GM19025 (cell line): Measurements from ENCODE around the gene KCNIP1.

ENCODE experiments used
- ATAC-seq: cut with Tn5 transposase; IDR thresholded peaks from one replicate; pipeline ENCODE4 v1.9.1; 2021; ENCODE audit warnings: mild to moderate bottlenecking, low read depth, moderate library complexity; ENCODE audit not compliant: unreplicated experiment

Gene KCNIP1

DNA sequence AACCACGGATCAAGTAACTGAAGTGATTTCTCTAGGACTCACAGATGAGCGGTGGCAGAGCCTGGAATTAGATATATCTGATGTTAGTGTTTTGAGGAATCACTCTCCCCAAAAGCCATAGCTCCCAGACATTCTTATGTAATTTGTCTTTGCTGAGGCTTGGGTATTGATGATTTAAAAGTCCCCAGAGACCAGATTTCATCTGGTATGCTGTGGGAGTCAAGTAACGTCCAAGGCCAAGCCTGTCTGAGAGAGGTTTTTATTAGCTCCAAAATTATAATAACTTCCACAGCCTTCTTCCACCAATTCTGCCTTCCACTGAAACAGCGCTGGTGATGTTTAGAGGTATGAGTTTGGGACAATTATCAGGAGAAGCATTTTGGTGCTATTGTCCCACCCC lies 21.3 kb upstream of the KCNIP1 start:
- ATAC-seq, result no peak

GRCh38 chr5:170483701-170484458 lies 19.9 kb upstream of the KCNIP1 start:
- ATAC-seq, result no peak

DNA sequence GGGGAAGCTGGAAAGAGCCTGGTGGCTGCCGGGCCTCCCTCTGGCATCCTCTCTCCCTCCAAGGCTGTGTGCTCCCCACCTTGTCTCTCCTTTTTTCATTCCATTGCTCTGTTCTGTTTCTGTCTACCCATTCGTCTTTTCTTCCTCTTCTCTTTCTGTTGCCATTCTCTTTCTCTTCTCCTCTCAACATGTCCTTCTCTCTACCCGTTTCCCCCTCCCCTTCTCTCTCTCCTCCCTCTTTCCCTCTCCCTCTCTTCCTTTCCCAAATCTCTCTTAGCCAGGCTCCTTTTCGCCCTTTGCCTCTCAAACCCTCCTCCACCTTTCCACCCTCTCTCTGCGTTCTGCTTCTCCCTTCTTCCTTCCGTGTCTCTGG lies 19.4 kb upstream of the KCNIP1 start:
- no peak for ATAC-seq

- no peak for ATAC-seq
These were observed 18.8 kb upstream of the KCNIP1 start for GRCh38 chr5:170484847-170485615.

GRCh38 chr5:170485616-170485911 lies 18.3 kb upstream of the KCNIP1 start:
- ATAC-seq, result no peak

- no peak for ATAC-seq
These were observed 17.4 kb upstream of the KCNIP1 start for GRCh38 chr5:170486371-170486770.

GRCh38 chr5:170488570-170488969 lies 15.2 kb upstream of the KCNIP1 start:
- no peak for ATAC-seq

DNA sequence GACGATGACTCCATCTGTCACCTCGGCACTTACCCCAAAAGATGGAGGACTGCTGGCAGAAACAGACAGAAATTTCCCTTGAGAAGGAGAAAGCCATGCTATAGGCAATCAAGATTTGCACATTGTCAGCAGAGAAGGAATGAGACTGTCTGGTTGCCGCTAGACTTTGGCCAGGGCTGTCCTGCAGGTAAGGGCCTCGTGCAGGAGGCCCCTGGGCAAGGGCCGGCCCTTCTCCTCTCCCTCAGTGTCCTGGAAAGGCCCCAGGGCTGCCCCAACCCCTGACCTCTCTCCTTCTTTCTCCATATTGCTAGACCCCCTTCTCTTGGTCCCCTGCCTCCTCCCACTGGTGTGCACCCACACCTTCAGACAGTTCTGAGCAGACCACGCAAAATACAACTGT lies 14.6 kb upstream of the KCNIP1 start:
- no peak for ATAC-seq

GRCh38 chr5:170490381-170490780 lies 13.4 kb upstream of the KCNIP1 start:
- no peak for ATAC-seq

DNA sequence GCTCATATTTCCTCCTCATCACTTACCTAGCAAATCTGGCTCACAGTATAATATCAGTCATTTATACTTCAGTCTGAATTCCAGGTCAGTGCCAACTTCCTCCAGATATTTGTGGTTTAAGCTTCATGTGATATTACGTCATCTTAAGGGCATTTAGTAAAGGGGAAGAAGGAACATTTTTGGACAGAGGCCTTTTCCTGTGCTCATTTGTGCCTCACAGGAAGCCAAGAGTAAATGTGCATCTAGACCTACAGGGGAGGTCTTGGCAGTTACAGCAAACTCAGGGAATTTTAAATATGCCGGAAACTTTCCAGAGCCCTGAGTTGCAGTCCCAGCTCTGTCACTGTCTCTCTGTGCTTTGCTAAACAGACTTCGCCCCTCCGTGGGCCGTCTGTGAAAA lies 12.3 kb upstream of the KCNIP1 start:
- ATAC-seq, result no peak

DNA sequence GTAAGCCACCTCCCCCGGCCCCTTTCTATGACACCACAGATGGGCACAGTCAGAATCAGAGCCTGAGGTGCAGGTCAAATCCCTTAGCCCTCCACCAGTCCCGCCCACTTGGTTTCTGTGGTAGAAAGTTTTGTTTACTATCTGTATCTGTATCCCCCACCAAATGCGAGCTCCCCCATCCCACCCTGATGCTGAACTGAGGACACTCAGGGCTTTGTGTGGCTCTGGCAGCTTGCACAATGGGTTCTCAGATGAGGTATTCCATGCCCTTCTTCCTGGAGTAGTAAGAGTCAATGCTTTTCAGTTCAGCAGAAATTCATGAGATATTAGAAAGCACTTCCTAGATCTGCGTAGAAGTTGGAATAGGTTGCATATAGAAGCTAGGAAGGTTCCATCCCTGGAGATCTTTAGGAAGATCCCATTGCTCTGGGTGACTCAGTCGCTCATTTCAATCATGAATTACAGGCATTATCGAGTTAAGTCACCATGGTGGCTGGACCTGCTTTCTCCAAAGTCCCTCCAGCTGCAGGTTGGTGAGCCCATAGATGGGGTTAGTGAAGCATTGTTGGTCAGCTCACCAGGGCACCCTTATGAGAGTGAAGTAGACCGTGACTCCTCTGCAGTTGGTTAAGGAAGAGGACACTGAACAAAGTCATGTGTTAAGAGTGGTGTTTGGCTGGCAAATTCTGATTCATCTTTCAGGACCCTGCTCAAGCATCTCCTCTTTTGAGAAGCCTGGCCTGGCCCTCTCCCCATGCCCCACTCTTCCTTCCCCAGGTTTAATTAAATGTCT lies 10.6 kb upstream of the KCNIP1 start:
- ATAC-seq, result no peak

DNA sequence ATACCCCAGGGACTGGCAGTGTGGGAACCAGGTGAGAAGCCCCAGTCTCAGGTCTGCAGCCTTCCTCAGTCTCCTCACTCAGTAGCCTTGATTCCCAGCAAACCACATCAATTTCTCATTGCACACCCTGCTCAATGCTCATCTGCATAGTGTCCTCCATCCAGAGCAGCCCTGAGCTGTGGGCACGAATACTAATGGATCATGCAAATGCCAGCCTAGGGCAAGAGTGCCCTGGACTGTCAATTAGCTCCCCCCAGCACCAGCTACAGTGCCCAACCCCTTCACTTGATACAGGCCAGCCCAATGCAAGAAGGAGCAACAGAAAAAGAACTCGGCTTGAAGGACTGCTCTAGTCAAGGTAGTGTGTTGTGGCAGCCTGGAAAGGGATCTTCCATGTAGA lies 9.8 kb upstream of the KCNIP1 start:
- no peak for ATAC-seq

DNA sequence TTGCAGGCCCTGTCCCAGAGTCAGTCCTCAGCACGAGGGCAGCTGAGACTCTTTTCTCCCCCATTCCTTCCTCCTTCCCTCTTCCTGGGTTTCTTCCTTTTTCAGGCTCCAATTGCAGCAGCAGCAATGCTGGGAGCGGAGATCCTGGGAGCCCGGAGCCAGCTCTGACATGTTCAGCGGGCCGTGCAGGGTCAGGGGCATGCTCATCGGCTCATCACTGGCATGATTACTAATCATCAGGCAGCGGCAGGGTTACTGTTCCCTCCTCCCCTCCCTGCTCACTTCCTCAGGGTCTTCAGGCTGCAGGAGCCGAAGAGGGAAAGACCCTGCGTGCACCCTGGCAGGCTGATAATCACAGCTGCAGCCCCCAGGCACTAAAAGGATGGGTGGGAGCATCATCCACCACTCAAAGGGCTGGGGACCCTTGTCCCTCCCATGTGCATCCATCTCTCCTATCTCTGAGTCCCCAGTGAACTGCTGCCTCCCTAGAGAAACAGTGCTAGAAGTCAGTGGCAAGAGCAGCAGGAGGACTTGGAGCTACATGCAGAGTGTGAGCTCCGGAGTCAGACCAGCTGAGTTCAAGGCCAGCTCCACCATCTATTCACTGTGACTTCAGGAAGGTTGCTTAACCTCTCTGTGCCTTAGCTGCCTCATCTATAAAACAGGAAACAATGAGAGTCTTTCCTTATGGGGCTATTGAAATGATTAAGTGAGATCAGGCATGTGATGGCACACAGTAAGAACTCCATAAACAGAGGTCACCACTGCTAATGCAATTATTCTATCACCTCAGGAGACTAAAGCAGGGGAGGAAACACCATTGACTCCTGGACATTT lies 7.8 kb upstream of the KCNIP1 start:
- no peak for ATAC-seq

GRCh38 chr5:170496662-170497028 lies 7.2 kb upstream of the KCNIP1 start:
- no peak for ATAC-seq

DNA sequence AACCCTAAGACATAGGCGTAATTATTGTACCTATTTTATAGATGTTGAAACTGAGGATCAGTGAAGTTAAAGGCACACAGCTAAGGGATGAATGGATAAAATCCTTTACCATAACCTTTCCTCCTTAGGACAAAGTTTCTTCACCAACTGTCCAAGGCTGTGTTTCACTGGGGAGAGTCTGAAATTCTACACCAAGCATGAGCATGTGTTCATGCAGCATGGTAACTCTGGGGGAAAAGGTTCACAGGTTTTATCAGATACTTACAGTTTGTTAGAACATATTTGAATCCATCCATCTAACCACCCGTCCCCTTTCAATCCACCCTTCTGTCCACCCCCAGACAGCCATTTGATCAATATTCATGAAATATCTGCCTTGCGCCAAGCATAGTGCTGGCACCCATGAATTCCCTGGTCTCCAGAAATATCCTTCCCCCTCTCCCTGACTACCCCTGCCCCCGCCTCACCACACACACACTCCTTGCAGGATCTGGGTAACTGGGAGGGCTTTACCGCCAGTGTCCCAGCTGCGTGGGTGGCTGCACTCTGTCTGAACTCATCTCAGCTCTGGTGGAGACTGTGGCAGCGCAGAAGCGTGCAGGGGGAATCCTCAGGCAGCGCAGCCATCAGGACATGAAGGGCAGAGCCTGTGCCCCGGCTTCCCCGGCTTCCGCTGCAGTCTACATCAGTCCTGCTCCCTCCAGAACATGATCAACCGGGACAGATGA lies 6.3 kb upstream of the KCNIP1 start:
- no peak for ATAC-seq

DNA sequence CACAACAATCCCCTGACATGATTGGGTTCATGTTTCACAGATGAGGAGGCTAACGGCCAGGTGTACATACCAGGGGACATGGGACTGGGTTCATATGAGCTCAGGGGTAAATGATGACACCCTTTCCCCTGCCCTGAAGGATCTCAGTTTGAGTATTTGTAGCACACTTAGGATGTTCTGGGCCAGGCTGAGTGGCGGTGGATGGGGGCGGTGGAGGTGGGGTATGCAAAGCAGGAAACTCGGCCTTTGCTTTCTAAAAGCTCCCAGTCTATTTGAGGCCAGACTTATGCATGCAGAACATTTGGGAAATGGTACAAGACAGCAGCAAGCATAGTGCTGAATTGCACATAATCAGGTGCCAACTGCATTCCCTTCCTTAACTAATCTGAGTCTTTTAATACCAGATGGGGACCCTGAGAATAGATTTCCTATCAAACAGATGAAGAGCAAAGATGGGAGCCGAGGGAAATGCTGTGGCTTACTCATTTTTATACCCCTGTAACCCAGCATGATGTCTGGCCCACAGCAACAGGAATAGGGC lies 4.9 kb upstream of the KCNIP1 start:
- ATAC-seq, result no peak

DNA sequence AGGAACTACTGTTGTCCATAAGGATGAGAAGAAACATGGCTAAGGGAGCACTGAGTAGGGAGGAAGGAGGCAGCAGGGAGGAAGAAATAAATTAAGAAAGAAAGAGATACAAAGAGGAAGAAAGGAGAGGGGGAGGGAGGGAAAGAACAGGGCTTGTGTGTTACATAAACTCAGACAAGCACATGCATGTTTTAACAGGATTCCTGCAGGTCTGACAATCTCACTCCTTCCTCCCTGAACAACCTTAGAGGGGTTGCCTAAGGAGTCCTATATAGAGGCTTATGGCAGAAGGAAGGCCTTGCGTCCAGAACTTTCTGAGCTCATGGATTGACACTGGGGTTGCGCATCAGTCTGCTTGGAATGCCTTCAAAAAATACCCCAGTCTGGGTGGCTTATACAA lies 4.2 kb upstream of the KCNIP1 start:
- ATAC-seq, result no peak

DNA sequence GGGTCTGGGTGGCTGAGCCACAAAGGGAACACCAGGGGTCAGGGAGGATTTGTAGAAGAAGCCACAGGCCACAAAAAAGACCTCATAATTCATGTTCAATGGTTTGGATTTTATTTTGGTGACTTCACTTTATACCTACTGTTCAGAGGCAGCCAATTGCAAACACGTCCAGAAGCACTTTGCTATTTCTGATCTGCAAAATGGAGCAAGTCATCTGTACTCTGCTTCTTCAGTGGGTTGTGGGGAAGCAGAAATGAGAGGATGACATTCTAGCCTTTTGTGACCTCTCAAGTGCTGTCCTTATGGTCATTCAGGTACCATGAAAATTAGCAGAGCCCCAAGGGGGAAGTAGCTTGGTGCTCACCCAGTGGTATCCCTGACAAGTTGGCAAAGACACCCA lies 2.5 kb upstream of the KCNIP1 start:
- no peak for ATAC-seq

GRCh38 chr5:170501931-170502330 lies 1.9 kb upstream of the KCNIP1 start:
- ATAC-seq, result no peak
